Parathyroid adenoma (tissue), 2 donors: ENCODE results near the gene TLCD5.

Experiments used
- H2AFZ ChIP-seq: fragments of 300-600 bp; sonication (generic); one replicate; pipeline ENCODE4 v1.7.0; 2017; ENCODE audit warnings: antibody characterized with exemption, mild to moderate bottlenecking
- H3K27ac ChIP-seq: fragments of 300-600 bp; sonication (generic); one replicate; pipeline ENCODE4 v1.7.0; 2017
- H3K27me3 ChIP-seq: fragments of 300-600 bp; sonication (generic); one replicate; pipeline ENCODE4 v1.7.0; 2017; ENCODE audit warnings: low read length; ENCODE audit not compliant: control insufficient read depth, insufficient read depth
- H3K36me3 ChIP-seq: fragments of 300-600 bp; sonication (generic); one replicate; pipeline ENCODE4 v1.7.0; 2017; ENCODE audit warnings: low read length; ENCODE audit not compliant: control insufficient read depth, insufficient read depth
- H3K4me1 ChIP-seq: fragments of 300-600 bp; sonication (generic); one replicate; pipeline ENCODE4 v1.7.0; 2017; ENCODE audit warnings: control low read depth
- H3K4me2 ChIP-seq: fragments of 300-600 bp; sonication (generic); one replicate; pipeline ENCODE4 v1.7.0; 2017; ENCODE audit warnings: low read length
- H3K4me3 ChIP-seq: fragments of 300-600 bp; sonication (generic); one replicate; pipeline ENCODE4 v1.7.0; 2017; ENCODE audit warnings: low read depth, low read length
- H3K79me2 ChIP-seq: fragments of 300-600 bp; sonication (generic); one replicate; pipeline ENCODE4 v1.7.0; 2017; ENCODE audit warnings: control low read depth
- H3K9ac ChIP-seq: fragments of 300-600 bp; sonication (generic); one replicate; pipeline ENCODE4 v1.7.0; 2017; ENCODE audit warnings: mild to moderate bottlenecking
- H3K9me3 ChIP-seq: fragments of 300-600 bp; sonication (generic); one replicate; pipeline ENCODE4 v1.7.0; 2017; ENCODE audit warnings: low read length; ENCODE audit not compliant: control insufficient read depth
- TF ChIP-seq, protein P1 (sequence below): fragments of 300-600 bp; sonication (generic); IDR thresholded peaks from one replicate; pipeline ENCODE4 v1.7.0; 2017; ENCODE audit warnings: antibody characterized with exemption, mild to moderate bottlenecking
- donor health status: primary hyperparathyroidism.

Gene TLCD5

GRCh38 chr11:120283124-120283523 lies 42.0 kb upstream of the TLCD5 start:
- no peak overlapping the region for H3K4me3 ChIP-seq
- no peaks in the 10 kb centered on the region for H3K27me3 ChIP-seq
- no peaks in the 10 kb centered on the region for H3K36me3 ChIP-seq
- no peak overlapping the region for H3K9ac ChIP-seq
- H3K4me1 ChIP-seq = peaks cover 47% of the 10 kb centered on the region
- no peak overlapping the region for H3K4me2 ChIP-seq
- no peaks in the 10 kb centered on the region for H3K9me3 ChIP-seq
- no peaks in the 10 kb centered on the region for H3K79me2 ChIP-seq
- TF ChIP-seq, protein P1, sequence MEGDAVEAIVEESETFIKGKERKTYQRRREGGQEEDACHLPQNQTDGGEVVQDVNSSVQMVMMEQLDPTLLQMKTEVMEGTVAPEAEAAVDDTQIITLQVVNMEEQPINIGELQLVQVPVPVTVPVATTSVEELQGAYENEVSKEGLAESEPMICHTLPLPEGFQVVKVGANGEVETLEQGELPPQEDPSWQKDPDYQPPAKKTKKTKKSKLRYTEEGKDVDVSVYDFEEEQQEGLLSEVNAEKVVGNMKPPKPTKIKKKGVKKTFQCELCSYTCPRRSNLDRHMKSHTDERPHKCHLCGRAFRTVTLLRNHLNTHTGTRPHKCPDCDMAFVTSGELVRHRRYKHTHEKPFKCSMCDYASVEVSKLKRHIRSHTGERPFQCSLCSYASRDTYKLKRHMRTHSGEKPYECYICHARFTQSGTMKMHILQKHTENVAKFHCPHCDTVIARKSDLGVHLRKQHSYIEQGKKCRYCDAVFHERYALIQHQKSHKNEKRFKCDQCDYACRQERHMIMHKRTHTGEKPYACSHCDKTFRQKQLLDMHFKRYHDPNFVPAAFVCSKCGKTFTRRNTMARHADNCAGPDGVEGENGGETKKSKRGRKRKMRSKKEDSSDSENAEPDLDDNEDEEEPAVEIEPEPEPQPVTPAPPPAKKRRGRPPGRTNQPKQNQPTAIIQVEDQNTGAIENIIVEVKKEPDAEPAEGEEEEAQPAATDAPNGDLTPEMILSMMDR = no peak
- peak overlapping the region; percentile 99 for H3K27ac ChIP-seq
- peak overlapping the region; percentile 22 for H2AFZ ChIP-seq

DNA sequence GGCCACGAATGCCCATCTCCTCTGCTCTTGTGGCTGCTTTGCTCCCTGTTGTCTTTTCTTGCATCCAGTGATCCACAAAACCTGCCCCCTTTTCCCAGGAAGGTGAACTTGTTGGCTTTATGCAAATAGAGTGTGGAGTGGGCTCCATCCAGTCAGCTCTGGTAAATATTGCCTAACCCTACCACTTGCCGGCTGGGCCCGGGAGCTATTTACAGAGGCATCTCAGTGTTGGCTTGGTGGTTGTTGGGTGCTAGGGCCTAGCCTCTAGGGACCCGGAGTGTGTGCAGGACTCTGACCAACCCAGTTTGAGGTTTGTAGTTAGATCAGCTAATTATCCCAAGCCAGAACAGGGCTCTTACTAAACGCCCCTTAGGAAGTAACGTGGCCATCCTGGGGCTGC lies 40.8 kb upstream of the TLCD5 start:
- Histone ChIP-seq H3K9me3 (no peaks in the 10 kb centered on the region), H2AFZ (no peak overlapping the region), H3K4me1 (peaks cover 45% of the 10 kb centered on the region), H3K36me3 (no peaks in the 10 kb centered on the region), H3K27ac (no peak overlapping the region), H3K9ac (no peak overlapping the region), H3K79me2 (no peaks in the 10 kb centered on the region), H3K4me3 (no peak overlapping the region), H3K27me3 (no peaks in the 10 kb centered on the region), H3K4me2 (no peak overlapping the region)
- TF ChIP-seq, protein P1 = no peak

DNA sequence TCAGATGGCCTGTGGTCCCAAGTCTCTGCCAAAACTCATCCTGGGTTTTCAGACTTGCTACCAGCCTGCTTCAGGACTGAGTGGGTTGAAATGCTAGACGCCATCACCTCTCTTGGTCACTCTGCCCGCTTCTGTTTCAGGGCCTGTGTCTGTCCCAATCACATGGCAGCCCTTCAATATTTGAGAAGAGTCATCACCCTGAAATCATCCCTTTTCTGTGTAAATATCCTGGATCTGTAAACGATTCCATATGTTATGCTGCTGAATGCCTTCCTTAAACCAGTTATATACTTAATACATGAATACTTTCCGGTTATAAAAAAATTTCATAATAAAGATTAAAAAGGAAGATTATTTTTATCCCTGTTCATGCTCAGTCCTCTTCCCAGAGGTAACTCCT lies 39.8 kb upstream of the TLCD5 start:
- Histone ChIP-seq H3K9me3 (no peaks in the 10 kb centered on the region), H3K4me2 (no peak overlapping the region), H3K79me2 (no peaks in the 10 kb centered on the region), H3K9ac (no peak overlapping the region), H3K4me3 (no peak overlapping the region), H3K27ac (no peak overlapping the region), H3K36me3 (no peaks in the 10 kb centered on the region), H2AFZ (no peak overlapping the region), H3K4me1 (peaks cover 36% of the 10 kb centered on the region), H3K27me3 (no peaks in the 10 kb centered on the region)
- TF ChIP-seq, protein P1 = no peak

DNA sequence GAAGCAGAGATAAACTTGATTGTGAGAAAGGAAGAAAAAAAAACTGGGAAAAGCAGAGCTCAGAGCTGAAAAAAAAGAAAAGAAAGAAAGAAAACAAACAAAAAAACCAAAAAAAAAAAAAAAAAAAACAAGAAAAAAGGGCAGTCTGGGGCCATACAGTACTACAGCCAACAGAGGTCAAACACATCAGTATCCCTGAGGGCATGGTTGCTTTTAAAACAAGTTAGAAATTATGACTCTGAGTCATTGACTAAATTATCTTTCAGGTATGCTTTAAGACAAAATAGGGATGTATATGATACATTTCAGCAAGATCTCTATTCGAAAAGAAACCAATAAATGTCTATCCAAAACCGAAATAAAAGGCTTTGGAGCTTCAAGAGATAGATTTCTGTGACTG lies 37.1 kb upstream of the TLCD5 start:
- TF ChIP-seq, protein P1 = no peak
- no peak overlapping the region for H3K9ac ChIP-seq
- no peak overlapping the region for H2AFZ ChIP-seq

GRCh38 chr11:120289426-120289825 lies 35.7 kb upstream of the TLCD5 start:
- TF ChIP-seq, protein P1 = no peak
- Histone ChIP-seq H3K27ac (no peak overlapping the region), H3K4me3 (no peak overlapping the region), H3K9me3 (no peaks in the 10 kb centered on the region), H3K27me3 (no peaks in the 10 kb centered on the region), H3K79me2 (no peaks in the 10 kb centered on the region), H3K4me1 (peaks cover 40% of the 10 kb centered on the region), H2AFZ (no peak overlapping the region), H3K4me2 (no peak overlapping the region), H3K36me3 (no peaks in the 10 kb centered on the region), H3K9ac (no peak overlapping the region)

More for the DNA sequence above, 37.1 kb upstream of the TLCD5 start:
- H3K36me3 ChIP-seq = no peaks in the 10 kb centered on the region
- no peaks in the 10 kb centered on the region for H3K9me3 ChIP-seq
- H3K4me2 ChIP-seq = no peak overlapping the region
- no peaks in the 10 kb centered on the region for H3K79me2 ChIP-seq
- no peaks in the 10 kb centered on the region for H3K27me3 ChIP-seq
- H3K4me3 ChIP-seq = no peak overlapping the region
- peaks cover 29% of the 10 kb centered on the region for H3K4me1 ChIP-seq
- peak overlapping the region; percentile 42 for H3K27ac ChIP-seq
